Astrocyte of the spinal cord (primary cell): ENCODE results near the gene CHRM1.

Source experiments
- DNase-seq: peaks from one replicate; pipeline ENCODE4 v3.0.0; 2011; ENCODE audit warnings: low read depth, low spot score
- H3K4me3 ChIP-seq: 2 replicates; pipeline ENCODE4 v1.5.1; 2011; ENCODE audit warnings: low read depth, mild to moderate bottlenecking, low read length, moderate library complexity
- CTCF ChIP-seq: IDR thresholded peaks from 2 replicates; pipeline ENCODE4 v1.5.1; 2012; ENCODE audit warnings: low read depth, mild to moderate bottlenecking, low read length, inconsistent platforms
- in situ Hi-C: cut with HindIII; loops from 2 replicates; pipeline ENCODE4 v1.10.0; 2017; ENCODE audit warnings: low sequenced_read_pairs

Gene CHRM1

GRCh38 chr11:62885137-62885750 lies 35.9 kb downstream of the CHRM1 start:
- no peak overlapping the region for H3K4me3 ChIP-seq
- in situ Hi-C loops = no loop called here
- DNase-seq = no peak

GRCh38 chr11:62883673-62884072 lies 37.5 kb downstream of the CHRM1 start:
- in situ Hi-C loops = no loop called here
- H3K4me3 ChIP-seq = peak overlapping the region; percentile 99

More at GRCh38 chr11:62885137-62885750, 35.9 kb downstream of the CHRM1 start:
- no peak for TF ChIP-seq CTCF

GRCh38 chr11:62882788-62883501 lies 38.2 kb downstream of the CHRM1 start:
- in situ Hi-C loops = no loop called here

More at GRCh38 chr11:62883673-62884072, 37.5 kb downstream of the CHRM1 start:
- DNase-seq = no peak
- no peak for TF ChIP-seq CTCF

GRCh38 chr11:62882431-62882749 lies 38.8 kb downstream of the CHRM1 start:
- in situ Hi-C loops = no loop called here
- no peak for DNase-seq
- peak overlapping the region; percentile 99 for H3K4me3 ChIP-seq
- no peak for TF ChIP-seq CTCF

More at GRCh38 chr11:62882788-62883501, 38.2 kb downstream of the CHRM1 start:
- H3K4me3 ChIP-seq = peak overlapping the region; percentile 99
- no peak for DNase-seq
- TF ChIP-seq CTCF = no peak

GRCh38 chr11:62881579-62882430 lies 39.4 kb downstream of the CHRM1 start:
- DNase-seq = peak; percentile 99
- H3K4me3 ChIP-seq = peak overlapping the region; percentile 99
- in situ Hi-C loops = no loop called here
- TF ChIP-seq CTCF = no peak

- H3K4me3 ChIP-seq = peak within 1 kb of the TSS; percentile 99
- TF ChIP-seq CTCF = peak; percentile 66
- peak; percentile 91 for DNase-seq
- in situ Hi-C loops = no loop called here
These were observed 40.2 kb downstream of the CHRM1 start, which contains the start of gene SLC3A2 for GRCh38 chr11:62880803-62881578. TSS of gene SLC3A2 (plus strand) at chr11:62880896. CDS start at chr11:62881024, 128 bp downstream.
